Omental fat pad (tissue), 4 donors: Measurements from ENCODE around the gene WNT9B. TPM values are rescaled to one million over a fixed set of nuclear protein-coding genes. Genes with fewer than 3 reads are reported as not detected.
"Not testable (repeated sequence)": the region's sequence is repeated elsewhere in the genome, so short reads cannot be mapped to it uniquely, and the experiment has no call there.

Source experiments
- ATAC-seq: fragments of 150-250 bp; one replicate; pipeline ENCODE4 v1.9.1; 2016; ENCODE audit warnings: mild to moderate bottlenecking, moderate library complexity; ENCODE audit not compliant: low FRiP score
- DNase-seq: peaks from one replicate; pipeline ENCODE4 v3.0.0-alpha.2; 2019; ENCODE audit warnings: low spot score
- total RNA-seq, 4 donors: library from RNA; depleted of rRNA; stranded (reverse); fragments of >200 nt; gene quantifications; one replicate each; pipeline ENCODE4 v1.1.0, GENCODE V29; 2016
- TF ChIP-seq, protein P1 (sequence below), 3 donors: fragments of 450-650 bp; IDR thresholded peaks; one replicate each; pipeline ENCODE4 v1.5.1; 2016 to 2017; ENCODE audit warnings: antibody characterized with exemption in 3 of 3, mild to moderate bottlenecking in 3 of 3, moderate library complexity in 2 of 3

WNT9B gene
- total RNA-seq, 4 donors from 2014 or later = 0.36 to 1.9 (median 1.5) TPM; not detected in 1

DNA sequence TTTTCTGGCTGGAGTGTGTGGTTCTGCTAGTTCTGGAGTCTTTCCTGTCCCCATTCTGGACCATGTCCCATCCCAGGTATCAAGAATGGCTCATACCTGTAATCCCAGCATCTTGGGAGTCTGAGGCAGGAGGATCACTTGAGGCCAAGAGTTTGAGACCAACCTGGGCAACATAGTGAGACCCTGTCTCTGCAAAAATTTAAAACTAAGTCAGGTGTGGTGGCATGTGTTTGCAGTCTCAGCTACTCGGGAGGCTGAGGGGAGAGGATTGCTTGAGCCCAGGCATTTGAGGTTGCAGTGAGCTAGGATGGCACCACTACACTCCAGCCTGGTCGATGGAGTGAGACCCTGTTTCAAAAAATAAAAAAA lies 17.6 kb upstream of the WNT9B start:
- ATAC-seq (no peak), DNase-seq (no peak)
- TF ChIP-seq, protein P1, sequence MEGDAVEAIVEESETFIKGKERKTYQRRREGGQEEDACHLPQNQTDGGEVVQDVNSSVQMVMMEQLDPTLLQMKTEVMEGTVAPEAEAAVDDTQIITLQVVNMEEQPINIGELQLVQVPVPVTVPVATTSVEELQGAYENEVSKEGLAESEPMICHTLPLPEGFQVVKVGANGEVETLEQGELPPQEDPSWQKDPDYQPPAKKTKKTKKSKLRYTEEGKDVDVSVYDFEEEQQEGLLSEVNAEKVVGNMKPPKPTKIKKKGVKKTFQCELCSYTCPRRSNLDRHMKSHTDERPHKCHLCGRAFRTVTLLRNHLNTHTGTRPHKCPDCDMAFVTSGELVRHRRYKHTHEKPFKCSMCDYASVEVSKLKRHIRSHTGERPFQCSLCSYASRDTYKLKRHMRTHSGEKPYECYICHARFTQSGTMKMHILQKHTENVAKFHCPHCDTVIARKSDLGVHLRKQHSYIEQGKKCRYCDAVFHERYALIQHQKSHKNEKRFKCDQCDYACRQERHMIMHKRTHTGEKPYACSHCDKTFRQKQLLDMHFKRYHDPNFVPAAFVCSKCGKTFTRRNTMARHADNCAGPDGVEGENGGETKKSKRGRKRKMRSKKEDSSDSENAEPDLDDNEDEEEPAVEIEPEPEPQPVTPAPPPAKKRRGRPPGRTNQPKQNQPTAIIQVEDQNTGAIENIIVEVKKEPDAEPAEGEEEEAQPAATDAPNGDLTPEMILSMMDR (IDR thresholded peaks at IDR 0.05) = no peak

DNA sequence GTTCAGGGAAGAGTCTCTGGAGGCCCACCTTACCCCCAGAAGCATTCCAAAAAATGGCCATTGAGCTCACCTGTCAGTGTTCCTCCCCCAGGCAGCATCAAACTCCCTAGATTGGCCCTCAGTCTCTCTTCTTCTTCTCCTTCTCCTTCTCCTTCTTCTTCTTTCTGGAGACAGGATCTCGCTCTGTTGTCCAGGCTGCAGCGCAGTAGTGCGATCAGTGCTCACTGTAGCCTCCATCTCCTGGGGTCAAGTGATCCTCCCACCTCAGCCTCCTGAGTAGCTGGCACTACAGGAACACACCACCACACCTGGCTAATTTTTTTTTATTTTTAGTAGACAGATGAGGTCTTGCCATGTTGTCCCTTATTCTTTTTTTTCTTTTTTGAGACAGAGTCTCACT lies 16.5 kb upstream of the WNT9B start:
- TF ChIP-seq, protein P1 (IDR thresholded peaks at IDR 0.05) = no peak
- ATAC-seq = no peak
- DNase-seq = no peak

DNA sequence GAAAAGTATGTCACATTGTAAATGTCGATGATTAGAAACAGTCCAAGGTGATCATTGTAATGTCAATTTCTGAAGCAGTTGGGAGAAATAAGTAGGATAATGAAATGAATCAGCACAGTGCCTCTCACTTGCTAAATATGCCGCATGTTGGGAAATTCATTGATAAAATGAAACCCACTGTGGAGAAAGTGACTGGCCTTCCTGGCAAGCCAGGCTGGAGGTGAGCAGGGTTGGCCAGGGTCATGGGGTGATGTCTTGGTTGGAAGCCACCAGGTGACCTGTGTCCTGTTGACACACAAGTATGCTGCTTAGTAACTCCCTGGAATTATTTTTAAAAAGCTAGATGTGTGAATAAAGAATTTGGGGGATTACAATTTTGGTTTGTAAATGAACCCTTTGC lies 14.9 kb upstream of the WNT9B start:
- no peak for DNase-seq
- no peak for ATAC-seq
- TF ChIP-seq, protein P1 (IDR thresholded peaks at IDR 0.05) = no peak

DNA sequence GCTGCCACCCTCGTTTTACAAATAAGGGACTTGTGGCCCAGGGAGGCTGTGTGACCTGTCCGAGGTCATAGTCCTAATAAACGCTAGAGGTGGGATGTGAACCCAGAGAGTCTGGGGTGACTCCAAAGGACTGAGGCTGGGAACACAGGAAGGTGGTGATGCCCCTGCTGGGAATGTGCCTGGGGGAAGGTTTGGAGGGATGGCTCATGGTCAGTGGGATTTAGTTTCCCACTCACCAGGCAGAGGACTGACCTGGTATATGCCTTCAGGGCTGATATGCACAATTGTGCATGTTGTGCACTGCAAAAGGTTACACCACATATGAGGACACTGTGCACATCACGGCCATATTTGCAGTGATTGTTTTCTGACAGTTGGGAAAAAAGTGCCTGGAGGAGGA lies 13.9 kb upstream of the WNT9B start:
- ATAC-seq = no peak
- TF ChIP-seq, protein P1 (IDR thresholded peaks at IDR 0.05) = no peak

DNA sequence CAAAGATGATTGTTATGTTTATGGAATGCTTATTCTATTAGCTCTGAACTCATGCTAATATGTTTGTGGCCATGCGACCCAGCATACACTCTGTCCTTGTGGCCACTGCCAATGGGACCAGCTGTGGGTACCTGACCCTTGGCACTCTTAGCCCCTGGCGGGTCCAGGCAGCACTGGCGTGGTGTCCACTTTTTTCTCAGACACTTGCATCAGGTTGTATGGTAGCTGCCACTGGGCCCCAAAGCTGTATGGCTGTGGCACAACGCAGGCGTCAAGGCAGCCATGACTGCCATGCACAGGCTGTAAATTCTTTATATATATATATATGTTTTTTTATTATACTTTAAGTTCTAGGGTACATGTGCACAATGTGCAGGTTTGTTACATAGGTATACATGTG lies 12.2 kb upstream of the WNT9B start:
- DNase-seq = no peak
- TF ChIP-seq, protein P1 (IDR thresholded peaks at IDR 0.05) = no peak
- ATAC-seq = no peak

More for the DNA sequence above, 13.9 kb upstream of the WNT9B start:
- DNase-seq = no peak

DNA sequence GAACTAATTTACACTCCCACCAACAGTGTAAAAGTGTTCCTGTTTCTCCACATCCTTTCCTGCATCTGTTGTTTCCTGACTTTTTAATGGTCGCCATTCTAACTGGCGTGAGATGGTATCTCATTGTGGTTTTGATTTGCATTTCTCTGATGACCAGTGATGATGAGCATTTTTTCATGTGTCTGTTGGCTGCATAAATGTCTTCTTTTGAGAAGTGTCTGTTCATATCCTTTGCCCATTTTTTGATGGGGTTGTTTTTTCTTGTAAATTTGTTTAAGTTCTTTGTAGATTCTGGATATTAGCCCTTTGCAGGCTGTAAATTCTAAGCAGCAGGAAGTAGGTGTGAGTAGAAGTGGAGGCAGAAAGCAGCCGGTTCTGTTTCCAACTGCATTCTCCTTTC lies 10.8 kb upstream of the WNT9B start:
- not testable (repeated sequence) for ATAC-seq, DNase-seq

DNA sequence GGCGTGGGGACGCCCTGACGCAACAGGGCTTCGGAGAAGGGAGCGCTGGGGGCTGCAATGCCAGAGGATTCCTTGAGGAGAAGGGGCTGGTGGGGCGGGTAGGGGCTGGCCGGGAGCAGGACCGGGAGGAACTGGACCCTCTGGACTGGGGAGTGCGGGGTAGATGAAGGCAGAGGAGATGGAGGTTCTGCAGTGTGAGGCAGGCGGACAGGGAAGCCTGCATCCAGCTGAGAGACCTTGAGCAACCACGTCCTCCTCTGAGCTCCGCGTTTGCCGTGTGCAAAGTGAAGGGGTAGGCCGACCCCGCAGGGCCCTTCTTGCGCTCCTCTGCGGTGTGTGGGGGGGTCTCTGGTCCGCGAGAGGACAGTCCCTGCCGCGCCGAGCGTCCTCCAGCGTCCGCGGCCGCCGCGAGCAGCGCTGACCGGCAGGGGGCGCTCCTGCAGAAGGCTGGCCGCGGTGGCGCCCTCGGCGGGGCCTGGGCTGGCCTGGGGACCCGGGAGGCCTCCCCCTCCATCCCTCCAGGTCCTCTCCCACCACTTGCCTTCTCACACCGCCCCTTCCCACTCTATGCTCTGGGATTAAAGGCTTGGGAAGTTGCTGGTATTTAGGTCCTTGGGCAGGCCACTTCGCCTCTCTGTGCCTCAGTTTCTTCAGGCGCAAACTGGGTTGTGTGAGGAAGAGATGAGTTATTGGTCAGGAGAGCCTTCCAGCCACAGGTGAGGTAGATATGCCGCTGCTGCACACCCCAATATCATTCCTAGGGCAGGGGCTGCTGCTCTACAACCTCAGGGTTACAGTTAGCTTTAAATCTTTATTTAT lies 9.6 kb upstream of the WNT9B start:
- no peak for ATAC-seq
- no peak for DNase-seq
- TF ChIP-seq, protein P1 (IDR thresholded peaks at IDR 0.05) = no peak
